PFSK-1 (cell line): ENCODE results near the gene CPAMD8.

Source experiments
- FOXP2 ChIP-seq: optimal IDR thresholded peaks from 2 replicates; pipeline ENCODE3; 2011; ENCODE audit warnings: borderline replicate concordance, control low read depth, inconsistent platforms; ENCODE audit not compliant: insufficient read depth; ENCODE audit errors: extremely low read length, extremely low read depth
- POLR2AphosphoS5 ChIP-seq: IDR thresholded peaks from 2 replicates; pipeline ENCODE4 v1.6.1; 2012; ENCODE audit warnings: low read depth, mild to moderate bottlenecking, control low read depth, low read length, moderate library complexity
- SIN3A ChIP-seq: IDR thresholded peaks from 2 replicates; pipeline ENCODE4 v1.6.1; 2012; ENCODE audit warnings: mild to moderate bottlenecking, low read length, moderate library complexity, borderline replicate concordance; ENCODE audit not compliant: insufficient read depth
- TAF1 ChIP-seq: IDR thresholded peaks from 2 replicates; pipeline ENCODE4 v1.6.1; 2012; ENCODE audit warnings: low read length, control low read depth, borderline replicate concordance; ENCODE audit not compliant: insufficient read depth
- TF ChIP-seq, protein P1 (sequence below), 2 experiments: IDR thresholded peaks; 2 replicates each; pipeline versions ENCODE4 v1.6.1 to v1.8.0; 2011 to 2012; ENCODE audit warnings: low read depth in 2 of 2, low read length in 2 of 2, control low read depth in 1 of 2, inconsistent platforms in 1 of 2, mild to moderate bottlenecking in 1 of 2, moderate library complexity in 1 of 2; ENCODE audit not compliant: insufficient read depth in 1 of 2

The CPAMD8 gene

DNA sequence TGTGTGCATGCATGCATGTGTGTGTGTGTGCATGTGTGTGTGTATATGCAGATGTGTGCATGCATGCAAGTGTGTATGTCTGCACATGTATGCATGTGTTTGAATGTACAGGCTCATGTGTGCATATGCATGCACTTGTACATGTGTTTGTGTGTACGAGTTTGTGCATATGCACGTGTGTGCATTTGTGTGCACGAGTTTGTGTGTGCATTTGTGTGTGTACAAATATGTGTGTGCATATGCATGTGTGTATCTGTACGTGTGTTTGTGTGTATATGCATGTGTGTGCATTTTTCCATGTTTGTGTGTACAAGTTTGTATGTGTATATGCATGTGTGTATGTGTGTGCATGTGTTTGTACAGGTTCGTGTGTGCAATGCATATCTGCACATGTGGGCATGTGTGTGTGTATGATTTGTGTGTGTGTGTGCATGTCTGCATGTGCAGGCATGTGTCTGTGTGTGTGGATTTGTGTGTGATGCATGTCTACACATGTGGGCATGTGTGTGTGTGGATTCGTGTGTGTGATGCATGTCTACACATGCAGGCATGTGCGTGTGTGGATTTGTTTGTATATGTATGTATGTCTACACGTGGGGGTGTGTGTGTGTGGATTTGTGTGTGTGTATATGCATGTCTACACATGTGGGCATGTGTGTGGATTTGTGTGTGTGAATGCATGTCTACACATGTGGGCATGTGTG, 80.7 kb downstream of the CPAMD8 start:
- no peak for TF ChIP-seq SIN3A
- TF ChIP-seq POLR2AphosphoS5: no peak
- TF ChIP-seq, protein P1, sequence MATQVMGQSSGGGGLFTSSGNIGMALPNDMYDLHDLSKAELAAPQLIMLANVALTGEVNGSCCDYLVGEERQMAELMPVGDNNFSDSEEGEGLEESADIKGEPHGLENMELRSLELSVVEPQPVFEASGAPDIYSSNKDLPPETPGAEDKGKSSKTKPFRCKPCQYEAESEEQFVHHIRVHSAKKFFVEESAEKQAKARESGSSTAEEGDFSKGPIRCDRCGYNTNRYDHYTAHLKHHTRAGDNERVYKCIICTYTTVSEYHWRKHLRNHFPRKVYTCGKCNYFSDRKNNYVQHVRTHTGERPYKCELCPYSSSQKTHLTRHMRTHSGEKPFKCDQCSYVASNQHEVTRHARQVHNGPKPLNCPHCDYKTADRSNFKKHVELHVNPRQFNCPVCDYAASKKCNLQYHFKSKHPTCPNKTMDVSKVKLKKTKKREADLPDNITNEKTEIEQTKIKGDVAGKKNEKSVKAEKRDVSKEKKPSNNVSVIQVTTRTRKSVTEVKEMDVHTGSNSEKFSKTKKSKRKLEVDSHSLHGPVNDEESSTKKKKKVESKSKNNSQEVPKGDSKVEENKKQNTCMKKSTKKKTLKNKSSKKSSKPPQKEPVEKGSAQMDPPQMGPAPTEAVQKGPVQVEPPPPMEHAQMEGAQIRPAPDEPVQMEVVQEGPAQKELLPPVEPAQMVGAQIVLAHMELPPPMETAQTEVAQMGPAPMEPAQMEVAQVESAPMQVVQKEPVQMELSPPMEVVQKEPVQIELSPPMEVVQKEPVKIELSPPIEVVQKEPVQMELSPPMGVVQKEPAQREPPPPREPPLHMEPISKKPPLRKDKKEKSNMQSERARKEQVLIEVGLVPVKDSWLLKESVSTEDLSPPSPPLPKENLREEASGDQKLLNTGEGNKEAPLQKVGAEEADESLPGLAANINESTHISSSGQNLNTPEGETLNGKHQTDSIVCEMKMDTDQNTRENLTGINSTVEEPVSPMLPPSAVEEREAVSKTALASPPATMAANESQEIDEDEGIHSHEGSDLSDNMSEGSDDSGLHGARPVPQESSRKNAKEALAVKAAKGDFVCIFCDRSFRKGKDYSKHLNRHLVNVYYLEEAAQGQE (IDR thresholded peaks at IDR 0.05; ENCODE audit: insufficient read depth in 1 of 2, low read depth in 2 of 2, low read length in 2 of 2): no peak
- no peak for TF ChIP-seq TAF1
- TF ChIP-seq FOXP2: no peak

DNA sequence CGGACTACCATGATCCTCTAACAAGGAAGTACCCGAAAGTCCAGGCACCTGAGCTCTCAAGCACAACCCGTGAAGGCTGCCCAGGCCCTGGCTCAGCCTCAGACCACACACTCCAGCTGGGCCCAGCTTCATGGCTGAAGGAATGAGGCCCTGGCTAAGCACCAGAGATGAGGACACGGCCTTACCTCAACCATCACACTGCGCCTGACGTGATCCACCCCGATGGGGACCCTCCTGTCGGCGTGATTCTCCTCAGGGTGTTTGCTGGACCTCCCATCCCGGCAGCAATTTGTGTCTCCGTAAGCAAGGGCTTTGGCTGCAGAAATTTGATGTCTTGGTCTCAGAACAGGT, 81.3 kb downstream of the CPAMD8 start:
- TF ChIP-seq POLR2AphosphoS5: no peak
- TF ChIP-seq TAF1: no peak
- no peak for TF ChIP-seq FOXP2
- TF ChIP-seq, protein P1 (IDR thresholded peaks at IDR 0.05; ENCODE audit: insufficient read depth in 1 of 2, low read depth in 2 of 2, low read length in 2 of 2): no peak
- no peak for TF ChIP-seq SIN3A

- no peak for TF ChIP-seq FOXP2
- TF ChIP-seq TAF1: no peak
- no peak for TF ChIP-seq SIN3A
- TF ChIP-seq, protein P1 (IDR thresholded peaks at IDR 0.05; ENCODE audit: insufficient read depth in 1 of 2, low read depth in 2 of 2, low read length in 2 of 2): no peak
- no peak for TF ChIP-seq POLR2AphosphoS5
Measured at GRCh38 chr19:16944626-16945363, 81.8 kb downstream of the CPAMD8 start.

GRCh38 chr19:16943942-16944625, 82.5 kb downstream of the CPAMD8 start:
- TF ChIP-seq TAF1: no peak

DNA sequence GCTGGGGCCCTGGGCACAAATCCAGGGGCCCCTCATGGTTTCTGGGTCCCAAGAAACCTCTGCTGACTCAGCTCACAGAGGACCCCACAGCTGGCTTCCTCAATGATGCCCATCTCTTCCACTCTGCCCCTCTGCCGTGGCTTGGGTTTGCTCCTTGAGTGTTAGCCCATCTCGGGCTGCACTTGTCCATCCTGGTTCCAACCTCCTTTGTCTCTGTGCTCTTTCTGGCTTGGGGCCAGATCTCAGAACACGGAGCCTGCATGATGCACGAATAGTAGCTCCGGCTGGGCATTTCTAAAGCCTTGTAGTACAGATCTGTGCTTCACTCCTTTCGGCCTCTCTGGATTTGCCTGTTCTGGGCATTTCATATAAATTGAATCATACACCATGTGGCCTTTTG, 84.0 kb downstream of the CPAMD8 start:
- no peak for TF ChIP-seq SIN3A
- TF ChIP-seq TAF1: no peak
- no peak for TF ChIP-seq POLR2AphosphoS5
- no peak for TF ChIP-seq FOXP2
- TF ChIP-seq, protein P1 (IDR thresholded peaks at IDR 0.05; ENCODE audit: insufficient read depth in 1 of 2, low read depth in 2 of 2, low read length in 2 of 2): no peak
